Omental fat pad (tissue), 4 donors: ENCODE measurements around the gene DUSP21. TPM values are rescaled to one million over a fixed set of nuclear protein-coding genes. Genes with fewer than 3 reads are reported as not detected.
"Not testable (repeated sequence)": the region's sequence is repeated elsewhere in the genome, so short reads cannot be mapped to it uniquely, and the experiment has no call there.

Source experiments
- ATAC-seq: fragments of 150-250 bp; one replicate; pipeline ENCODE4 v1.9.1; 2016; ENCODE audit warnings: mild to moderate bottlenecking, moderate library complexity; ENCODE audit not compliant: low FRiP score
- DNase-seq: peaks from one replicate; pipeline ENCODE4 v3.0.0-alpha.2; 2019; ENCODE audit warnings: low spot score
- total RNA-seq, 4 donors: library from RNA; depleted of rRNA; stranded (reverse); fragments of >200 nt; gene quantifications; one replicate each; pipeline ENCODE4 v1.1.0, GENCODE V29; 2016
- TF ChIP-seq, protein P1 (sequence below), 3 donors: fragments of 450-650 bp; IDR thresholded peaks; one replicate each; pipeline ENCODE4 v1.5.1; 2016 to 2017; ENCODE audit warnings: antibody characterized with exemption in 3 of 3, mild to moderate bottlenecking in 3 of 3, moderate library complexity in 2 of 3

The DUSP21 gene
- not detected for total RNA-seq

DNA sequence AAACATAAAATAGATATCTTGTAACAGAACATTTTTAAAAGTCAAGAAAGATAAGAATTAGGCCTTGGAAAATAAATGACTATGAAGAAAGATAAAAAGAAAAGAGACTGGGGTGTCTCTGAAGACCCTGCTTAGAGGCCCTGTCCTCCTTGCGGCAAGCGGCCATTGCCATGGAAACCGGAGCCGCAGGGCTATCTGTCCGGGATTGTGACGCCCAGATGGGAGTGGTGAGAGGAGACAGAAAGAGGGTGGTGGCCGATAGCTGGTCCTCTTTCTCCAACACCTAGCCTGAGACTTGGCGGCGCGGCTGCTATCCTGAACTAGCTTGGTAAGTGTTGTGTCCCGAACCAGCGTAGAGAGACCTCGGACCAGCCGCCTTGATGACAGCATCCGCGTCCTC lies at the start of gene DUSP21:
TSS of gene DUSP21 (plus strand) at position 269 of the 400 bp plus-strand sequence. CDS start at position 381, 112 bp downstream.
- DNase-seq (no peak), ATAC-seq (no peak)
- TF ChIP-seq, protein P1, sequence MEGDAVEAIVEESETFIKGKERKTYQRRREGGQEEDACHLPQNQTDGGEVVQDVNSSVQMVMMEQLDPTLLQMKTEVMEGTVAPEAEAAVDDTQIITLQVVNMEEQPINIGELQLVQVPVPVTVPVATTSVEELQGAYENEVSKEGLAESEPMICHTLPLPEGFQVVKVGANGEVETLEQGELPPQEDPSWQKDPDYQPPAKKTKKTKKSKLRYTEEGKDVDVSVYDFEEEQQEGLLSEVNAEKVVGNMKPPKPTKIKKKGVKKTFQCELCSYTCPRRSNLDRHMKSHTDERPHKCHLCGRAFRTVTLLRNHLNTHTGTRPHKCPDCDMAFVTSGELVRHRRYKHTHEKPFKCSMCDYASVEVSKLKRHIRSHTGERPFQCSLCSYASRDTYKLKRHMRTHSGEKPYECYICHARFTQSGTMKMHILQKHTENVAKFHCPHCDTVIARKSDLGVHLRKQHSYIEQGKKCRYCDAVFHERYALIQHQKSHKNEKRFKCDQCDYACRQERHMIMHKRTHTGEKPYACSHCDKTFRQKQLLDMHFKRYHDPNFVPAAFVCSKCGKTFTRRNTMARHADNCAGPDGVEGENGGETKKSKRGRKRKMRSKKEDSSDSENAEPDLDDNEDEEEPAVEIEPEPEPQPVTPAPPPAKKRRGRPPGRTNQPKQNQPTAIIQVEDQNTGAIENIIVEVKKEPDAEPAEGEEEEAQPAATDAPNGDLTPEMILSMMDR (IDR thresholded peaks at IDR 0.05): no peak

DNA sequence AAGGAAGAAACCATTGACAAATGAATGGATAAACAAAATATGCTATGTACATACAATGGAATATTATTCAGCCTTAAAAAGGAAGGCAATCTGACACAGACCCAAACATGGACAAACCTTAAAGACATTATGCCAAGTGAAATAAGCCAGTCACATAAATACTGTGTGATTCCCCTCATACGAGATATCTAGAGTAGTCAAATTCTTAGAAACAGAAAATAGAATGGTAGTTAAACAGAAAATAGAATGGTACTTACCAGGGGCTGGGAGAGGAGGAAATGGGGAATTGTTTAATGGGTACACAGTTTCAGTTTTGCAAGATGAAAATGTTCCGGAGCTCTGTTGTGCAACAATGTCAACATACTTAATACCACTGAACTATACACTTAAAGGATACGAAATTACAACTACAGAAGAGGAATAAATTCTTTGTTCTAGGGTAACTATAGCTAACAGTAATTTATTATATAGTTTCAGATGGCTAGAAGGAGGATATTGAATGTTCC lies 47.8 kb upstream of the DUSP21 start:
- DNase-seq (no peak), ATAC-seq (no peak)
- TF ChIP-seq, protein P1 (IDR thresholded peaks at IDR 0.05): no peak

DNA sequence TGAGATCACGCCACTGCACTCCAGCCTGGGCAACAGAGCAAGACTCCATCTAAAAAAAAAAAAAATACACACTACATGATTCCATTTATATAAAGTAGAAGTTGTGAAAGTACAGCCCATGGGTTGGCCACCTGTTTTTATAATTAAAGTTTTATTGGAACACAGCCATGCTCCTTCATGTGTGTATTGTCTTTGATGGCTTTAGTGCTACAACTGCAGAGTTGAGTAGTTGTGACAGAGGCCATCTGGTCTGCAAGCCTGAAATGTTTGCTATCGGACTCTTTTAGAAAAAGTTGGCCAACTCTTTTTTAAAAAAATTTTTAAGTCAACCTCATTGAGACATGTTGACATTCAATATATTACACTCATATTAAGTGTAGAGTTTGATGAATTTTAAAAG lies 41.2 kb upstream of the DUSP21 start:
- ATAC-seq: no peak
- TF ChIP-seq, protein P1 (IDR thresholded peaks at IDR 0.05): no peak
- no peak for DNase-seq

DNA sequence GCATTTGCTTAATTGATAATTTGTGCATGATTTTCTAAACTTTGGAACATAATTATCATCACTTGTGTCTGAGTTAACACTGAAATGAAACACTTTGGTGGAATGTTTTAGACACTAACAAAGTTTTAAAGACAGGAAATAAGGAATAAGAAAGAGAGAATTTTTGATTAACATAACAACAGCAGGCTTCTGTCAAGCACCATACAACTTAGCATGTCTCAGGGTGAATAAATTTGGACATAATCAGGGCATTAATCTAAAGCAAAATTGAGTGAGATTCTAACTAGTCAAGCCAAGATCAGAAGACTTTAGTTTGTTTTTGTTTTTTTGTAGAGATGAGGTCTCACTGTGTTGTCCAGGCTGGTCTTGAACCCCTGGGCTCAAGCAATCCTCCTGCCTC lies 28.1 kb upstream of the DUSP21 start:
- DNase-seq: no peak
- no peak for ATAC-seq
- TF ChIP-seq, protein P1 (IDR thresholded peaks at IDR 0.05): no peak

DNA sequence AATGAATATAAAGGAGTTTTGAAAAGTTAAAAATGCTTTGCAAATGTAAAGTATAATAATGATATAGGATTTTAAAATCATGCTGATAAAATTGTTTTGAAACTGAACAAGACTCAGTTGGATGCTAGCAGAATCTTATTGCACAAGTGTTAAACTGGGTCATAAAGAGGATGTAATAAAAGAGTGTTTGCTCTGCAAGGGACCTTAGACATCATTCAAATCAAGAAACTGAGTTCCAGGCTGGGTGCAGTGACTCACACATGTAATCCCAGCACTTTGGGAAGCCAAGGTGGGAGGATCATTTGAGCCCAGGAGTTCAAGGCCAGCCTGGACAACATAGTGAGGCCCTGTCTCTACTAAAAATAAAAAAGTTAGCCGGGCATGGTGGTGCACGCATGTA lies 27.5 kb upstream of the DUSP21 start:
- DNase-seq (no peak), ATAC-seq (no peak)
- TF ChIP-seq, protein P1 (IDR thresholded peaks at IDR 0.05): no peak

DNA sequence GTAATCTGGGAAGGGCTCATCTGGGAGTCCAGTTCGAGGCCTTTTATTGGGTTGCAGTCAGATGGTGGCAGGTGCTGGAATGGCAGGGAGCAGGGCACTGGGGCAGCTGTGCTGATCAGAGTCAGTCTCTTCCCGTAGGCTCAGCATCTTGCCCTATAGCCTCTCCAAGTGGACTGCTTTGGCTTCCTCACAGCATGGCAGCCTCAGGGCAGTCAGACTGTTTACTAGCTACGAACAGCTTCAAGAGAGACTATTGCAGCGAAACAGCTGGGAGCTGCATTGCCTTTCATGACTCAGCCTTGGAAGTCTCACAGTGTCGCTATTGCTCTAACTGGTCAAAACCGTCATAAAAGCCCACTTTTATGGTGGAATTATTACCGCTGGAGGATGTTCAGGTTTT lies 26.8 kb upstream of the DUSP21 start:
- TF ChIP-seq, protein P1 (IDR thresholded peaks at IDR 0.05): no peak
- ATAC-seq (no peak), DNase-seq (no peak)

DNA sequence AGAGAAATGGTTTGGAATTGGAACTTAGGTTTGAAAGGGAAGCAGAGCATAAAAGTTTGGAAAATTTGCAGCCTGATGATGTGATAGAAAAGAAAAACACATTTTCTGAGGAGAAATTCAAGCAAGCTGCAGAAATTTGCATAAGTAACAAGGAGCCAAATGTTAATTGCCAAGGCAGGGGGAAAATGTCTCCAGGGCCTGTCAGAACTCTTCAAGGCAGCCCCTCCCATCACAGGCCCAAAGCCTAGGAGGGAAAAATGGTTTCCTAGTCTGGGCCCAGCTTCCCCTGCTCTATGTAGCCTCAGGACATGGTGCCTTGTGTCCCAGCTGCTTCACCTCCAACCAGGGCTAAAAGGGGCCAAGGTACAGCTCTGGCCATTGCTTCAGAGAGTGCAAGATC lies 21.2 kb upstream of the DUSP21 start:
- TF ChIP-seq, protein P1 (IDR thresholded peaks at IDR 0.05): no peak
- DNase-seq: no peak
- ATAC-seq: no peak

DNA sequence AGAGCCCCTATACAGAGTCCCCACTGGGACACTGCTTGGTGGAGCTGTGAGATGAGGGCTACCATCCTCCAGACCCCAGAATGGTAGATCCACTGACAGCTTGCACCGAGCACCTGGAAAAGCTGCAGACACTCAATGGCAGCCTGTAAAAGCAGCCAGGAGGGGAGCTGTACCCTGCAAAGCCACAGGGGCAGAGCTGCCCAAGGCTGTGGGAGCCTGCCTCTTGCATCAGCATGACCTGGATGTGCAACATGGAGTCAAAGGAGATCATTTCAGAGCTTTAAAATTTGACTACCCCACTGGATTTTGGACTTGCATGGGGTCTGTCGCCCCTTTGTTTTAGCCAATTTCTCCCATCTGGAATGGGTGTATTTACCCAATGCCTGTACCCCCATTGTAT lies 20.6 kb upstream of the DUSP21 start:
- ATAC-seq, DNase-seq: not testable (repeated sequence)
